ENCODE measurements around the gene NOP58.

Gene NOP58

GRCh38 chr2:202346180-202346579, 80.6 kb downstream of the NOP58 start:
- in situ Hi-C loops (cut with MboI; ENCODE audit: low sequenced_read_pairs, unreplicated experiment) = no loop called here
- no peak for DNase-seq (ENCODE audit: low spot score)
- TF ChIP-seq, protein P1, sequence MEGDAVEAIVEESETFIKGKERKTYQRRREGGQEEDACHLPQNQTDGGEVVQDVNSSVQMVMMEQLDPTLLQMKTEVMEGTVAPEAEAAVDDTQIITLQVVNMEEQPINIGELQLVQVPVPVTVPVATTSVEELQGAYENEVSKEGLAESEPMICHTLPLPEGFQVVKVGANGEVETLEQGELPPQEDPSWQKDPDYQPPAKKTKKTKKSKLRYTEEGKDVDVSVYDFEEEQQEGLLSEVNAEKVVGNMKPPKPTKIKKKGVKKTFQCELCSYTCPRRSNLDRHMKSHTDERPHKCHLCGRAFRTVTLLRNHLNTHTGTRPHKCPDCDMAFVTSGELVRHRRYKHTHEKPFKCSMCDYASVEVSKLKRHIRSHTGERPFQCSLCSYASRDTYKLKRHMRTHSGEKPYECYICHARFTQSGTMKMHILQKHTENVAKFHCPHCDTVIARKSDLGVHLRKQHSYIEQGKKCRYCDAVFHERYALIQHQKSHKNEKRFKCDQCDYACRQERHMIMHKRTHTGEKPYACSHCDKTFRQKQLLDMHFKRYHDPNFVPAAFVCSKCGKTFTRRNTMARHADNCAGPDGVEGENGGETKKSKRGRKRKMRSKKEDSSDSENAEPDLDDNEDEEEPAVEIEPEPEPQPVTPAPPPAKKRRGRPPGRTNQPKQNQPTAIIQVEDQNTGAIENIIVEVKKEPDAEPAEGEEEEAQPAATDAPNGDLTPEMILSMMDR (IDR thresholded peaks at IDR 0.05; ENCODE audit: borderline replicate concordance, control extremely low read depth, extremely low read depth, insufficient read depth, missing control alignments) = no peak
